ENCODE data around the gene PHPT1. TPM values are rescaled to one million over a fixed set of nuclear protein-coding genes. Genes with fewer than 3 reads are reported as not detected.
A peak's percentile ranks its signal among the peaks of the same experiment; 100 is the strongest.

Gene PHPT1
- total and polyA plus RNA-seq, 2 of the 13 experiments (the other 11 are each of a cell fraction or from before 2014, with no cell fraction given), result 189 to 192 TPM

DNA sequence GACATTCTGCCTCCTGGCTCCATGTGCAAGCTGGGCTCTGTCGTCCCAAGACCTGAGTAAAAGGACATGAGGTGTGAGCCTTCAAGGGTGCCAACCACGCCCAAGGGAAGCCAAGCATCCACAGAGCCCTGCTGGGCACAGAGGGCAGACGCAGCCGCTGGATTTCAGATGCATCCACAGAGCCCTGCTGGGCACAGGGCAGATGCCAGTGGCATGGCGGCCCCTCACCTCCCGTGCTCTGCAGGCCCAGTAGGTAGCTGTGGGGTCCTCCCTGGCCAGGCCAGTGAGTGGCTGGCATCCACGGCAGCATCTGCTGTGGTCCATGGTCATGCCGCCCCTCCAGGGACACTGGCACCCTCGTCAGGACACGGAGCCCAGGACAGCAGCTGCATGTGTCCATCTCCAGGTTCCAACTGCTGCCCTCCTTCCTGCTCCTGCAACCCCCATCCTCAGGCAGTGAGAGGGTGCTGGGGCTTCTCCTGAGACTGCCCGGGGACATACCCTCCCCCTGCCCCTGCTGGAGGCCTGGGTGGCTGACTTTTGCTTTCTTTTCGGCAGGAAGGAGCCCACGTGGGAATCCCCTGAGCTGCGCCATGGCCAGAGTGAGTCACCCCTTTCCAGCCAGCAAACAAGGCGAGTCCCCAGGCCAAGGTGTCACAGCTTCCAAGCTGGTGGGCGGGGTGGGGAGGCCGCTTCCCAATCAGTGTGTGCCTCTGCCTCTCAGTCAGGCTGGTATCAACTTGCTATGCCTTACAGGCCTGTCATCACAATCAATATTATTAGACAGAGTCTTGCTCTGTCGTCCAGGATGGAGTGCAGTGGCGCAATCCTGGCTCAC lies 33.1 kb downstream of the PHPT1 start (continued):
- TF ChIP-seq ZNF710 (CRISPR knock-in tag; IDR thresholded peaks at IDR 0.05; ENCODE audit: borderline replicate concordance) (0 out of 2 replicates have a peak, but pooled peaks have one; percentile 55), GATAD1 (CRISPR knock-in tag; IDR thresholded peaks at IDR 0.05) (peak; percentile 76), ZNF543 (CRISPR knock-in tag; IDR thresholded peaks at IDR 0.05) (peak; percentile 90), BATF2 (CRISPR knock-in tag; IDR thresholded peaks at IDR 0.05) (no peak), NFE2L1 (CRISPR knock-in tag; IDR thresholded peaks at IDR 0.05; ENCODE audit: borderline replicate concordance) (no peak), ZNF326 (CRISPR knock-in tag; IDR thresholded peaks at IDR 0.05; ENCODE audit: borderline replicate concordance) (no peak), ZBTB38 (CRISPR knock-in tag; IDR thresholded peaks at IDR 0.05) (0 out of 2 replicates have a peak, but pooled peaks have one; percentile 54), HOXA5 (CRISPR knock-in tag; IDR thresholded peaks at IDR 0.05) (no peak), RARG (CRISPR knock-in tag; IDR thresholded peaks at IDR 0.05; ENCODE audit: low read depth) (no peak), CBX1 (IDR thresholded peaks at IDR 0.05; ENCODE audit: low read depth) (peak; percentile 60), MED8 (CRISPR knock-in tag; IDR thresholded peaks at IDR 0.05; ENCODE audit: insufficient replicate concordance) (peak; percentile 43), PTBP1 (IDR thresholded peaks at IDR 0.05; ENCODE audit: low read depth, low read length, poor library complexity, severe bottlenecking) (no peak), ZNF124 (CRISPR knock-in tag; IDR thresholded peaks at IDR 0.05) (peak; percentile 28; the same call in 1 of the 2 replicates), SP1 (IDR thresholded peaks at IDR 0.05) (no peak), SP1 (CRISPR knock-in tag; IDR thresholded peaks at IDR 0.05) (peak; percentile 82), ZNF431 (CRISPR knock-in tag; IDR thresholded peaks at IDR 0.05; ENCODE audit: borderline replicate concordance, low read depth) (peak; percentile 6; the same call in 1 of the 2 replicates), ATF7-NPFF (CRISPR knock-in tag; IDR thresholded peaks at IDR 0.05; ENCODE audit: low read depth) (no peak; the same call in 1 of the 2 replicates)
- TF ChIP-seq, protein P1, sequence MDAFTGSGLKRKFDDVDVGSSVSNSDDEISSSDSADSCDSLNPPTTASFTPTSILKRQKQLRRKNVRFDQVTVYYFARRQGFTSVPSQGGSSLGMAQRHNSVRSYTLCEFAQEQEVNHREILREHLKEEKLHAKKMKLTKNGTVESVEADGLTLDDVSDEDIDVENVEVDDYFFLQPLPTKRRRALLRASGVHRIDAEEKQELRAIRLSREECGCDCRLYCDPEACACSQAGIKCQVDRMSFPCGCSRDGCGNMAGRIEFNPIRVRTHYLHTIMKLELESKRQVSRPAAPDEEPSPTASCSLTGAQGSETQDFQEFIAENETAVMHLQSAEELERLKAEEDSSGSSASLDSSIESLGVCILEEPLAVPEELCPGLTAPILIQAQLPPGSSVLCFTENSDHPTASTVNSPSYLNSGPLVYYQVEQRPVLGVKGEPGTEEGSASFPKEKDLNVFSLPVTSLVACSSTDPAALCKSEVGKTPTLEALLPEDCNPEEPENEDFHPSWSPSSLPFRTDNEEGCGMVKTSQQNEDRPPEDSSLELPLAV (CRISPR knock-in tag; conservative IDR thresholded peaks at IDR 0.05; ENCODE audit: low read depth), result no peak
- TF ChIP-seq, protein P2, sequence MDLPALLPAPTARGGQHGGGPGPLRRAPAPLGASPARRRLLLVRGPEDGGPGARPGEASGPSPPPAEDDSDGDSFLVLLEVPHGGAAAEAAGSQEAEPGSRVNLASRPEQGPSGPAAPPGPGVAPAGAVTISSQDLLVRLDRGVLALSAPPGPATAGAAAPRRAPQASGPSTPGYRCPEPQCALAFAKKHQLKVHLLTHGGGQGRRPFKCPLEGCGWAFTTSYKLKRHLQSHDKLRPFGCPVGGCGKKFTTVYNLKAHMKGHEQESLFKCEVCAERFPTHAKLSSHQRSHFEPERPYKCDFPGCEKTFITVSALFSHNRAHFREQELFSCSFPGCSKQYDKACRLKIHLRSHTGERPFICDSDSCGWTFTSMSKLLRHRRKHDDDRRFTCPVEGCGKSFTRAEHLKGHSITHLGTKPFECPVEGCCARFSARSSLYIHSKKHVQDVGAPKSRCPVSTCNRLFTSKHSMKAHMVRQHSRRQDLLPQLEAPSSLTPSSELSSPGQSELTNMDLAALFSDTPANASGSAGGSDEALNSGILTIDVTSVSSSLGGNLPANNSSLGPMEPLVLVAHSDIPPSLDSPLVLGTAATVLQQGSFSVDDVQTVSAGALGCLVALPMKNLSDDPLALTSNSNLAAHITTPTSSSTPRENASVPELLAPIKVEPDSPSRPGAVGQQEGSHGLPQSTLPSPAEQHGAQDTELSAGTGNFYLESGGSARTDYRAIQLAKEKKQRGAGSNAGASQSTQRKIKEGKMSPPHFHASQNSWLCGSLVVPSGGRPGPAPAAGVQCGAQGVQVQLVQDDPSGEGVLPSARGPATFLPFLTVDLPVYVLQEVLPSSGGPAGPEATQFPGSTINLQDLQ (CRISPR knock-in tag; IDR thresholded peaks at IDR 0.05), result no peak
- TF ChIP-seq, protein P3, sequence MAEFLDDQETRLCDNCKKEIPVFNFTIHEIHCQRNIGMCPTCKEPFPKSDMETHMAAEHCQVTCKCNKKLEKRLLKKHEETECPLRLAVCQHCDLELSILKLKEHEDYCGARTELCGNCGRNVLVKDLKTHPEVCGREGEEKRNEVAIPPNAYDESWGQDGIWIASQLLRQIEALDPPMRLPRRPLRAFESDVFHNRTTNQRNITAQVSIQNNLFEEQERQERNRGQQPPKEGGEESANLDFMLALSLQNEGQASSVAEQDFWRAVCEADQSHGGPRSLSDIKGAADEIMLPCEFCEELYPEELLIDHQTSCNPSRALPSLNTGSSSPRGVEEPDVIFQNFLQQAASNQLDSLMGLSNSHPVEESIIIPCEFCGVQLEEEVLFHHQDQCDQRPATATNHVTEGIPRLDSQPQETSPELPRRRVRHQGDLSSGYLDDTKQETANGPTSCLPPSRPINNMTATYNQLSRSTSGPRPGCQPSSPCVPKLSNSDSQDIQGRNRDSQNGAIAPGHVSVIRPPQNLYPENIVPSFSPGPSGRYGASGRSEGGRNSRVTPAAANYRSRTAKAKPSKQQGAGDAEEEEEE (CRISPR knock-in tag; IDR thresholded peaks at IDR 0.05; ENCODE audit: borderline replicate concordance), result no peak; the same call in 1 of the 2 replicates

All from HepG2 (cell line).